ENCODE results near the gene EML1.
A peak's percentile ranks its signal among the peaks of the same experiment; 100 is the strongest.
"Not testable (repeated sequence)": the region's sequence is repeated elsewhere in the genome, so short reads cannot be mapped to it uniquely, and the experiment has no call there.

The EML1 gene

GRCh38 chr14:99755629-99756603 lies 37.3 kb upstream of the EML1 start:
- no peak for DNase-seq

GRCh38 chr14:99756796-99757195 lies 36.4 kb upstream of the EML1 start:
- DNase-seq, result no peak

GRCh38 chr14:99757331-99758070 lies 35.7 kb upstream of the EML1 start:
- DNase-seq, result peak; percentile 90

- DNase-seq, result peak; percentile 74
Measured at GRCh38 chr14:99758121-99758821, 34.9 kb upstream of the EML1 start.

- no peak for DNase-seq
Measured at GRCh38 chr14:99758872-99759545, 34.2 kb upstream of the EML1 start.

GRCh38 chr14:99759546-99759925 lies 33.7 kb upstream of the EML1 start:
- no peak for DNase-seq

- no peak for DNase-seq
Measured at GRCh38 chr14:99760817-99761216, 32.4 kb upstream of the EML1 start.

- not testable (repeated sequence) for DNase-seq
Measured at GRCh38 chr14:99762911-99763310, 30.3 kb upstream of the EML1 start.

GRCh38 chr14:99763527-99764221 lies 29.5 kb upstream of the EML1 start:
- no peak for DNase-seq

- no peak for DNase-seq
Measured at GRCh38 chr14:99764222-99764706, 28.9 kb upstream of the EML1 start.

GRCh38 chr14:99768381-99768780 lies 24.8 kb upstream of the EML1 start:
- no peak for DNase-seq

GRCh38 chr14:99769123-99769522 lies 24.1 kb upstream of the EML1 start:
- DNase-seq, result no peak

- no peak for DNase-seq
Measured at GRCh38 chr14:99769799-99770198, 23.4 kb upstream of the EML1 start.

- no peak for DNase-seq
Measured at GRCh38 chr14:99772371-99773283, 20.6 kb upstream of the EML1 start.

- DNase-seq, result no peak
Measured at GRCh38 chr14:99773521-99774497, 19.4 kb upstream of the EML1 start.

GRCh38 chr14:99774556-99775307 lies 18.5 kb upstream of the EML1 start:
- no peak for DNase-seq

- DNase-seq, result no peak
Measured at GRCh38 chr14:99775351-99775750, 17.9 kb upstream of the EML1 start.

GRCh38 chr14:99777951-99778350 lies 15.3 kb upstream of the EML1 start:
- DNase-seq, result no peak

GRCh38 chr14:99779751-99780150 lies 13.5 kb upstream of the EML1 start:
- no peak for DNase-seq
